Renal cortical epithelial cell (primary cell): Measurements from ENCODE around the gene GIPR. TPM values are rescaled to one million over a fixed set of nuclear protein-coding genes. Genes with fewer than 3 reads are reported as not detected.
"Not testable (repeated sequence)": the region's sequence is repeated elsewhere in the genome, so short reads cannot be mapped to it uniquely, and the experiment has no call there.

Source experiments
- DNase-seq: peaks from one replicate; pipeline ENCODE4 v3.0.0-alpha.2; 2011; ENCODE audit warnings: low read depth
- total RNA-seq: library from RNA; depleted of rRNA; stranded (reverse); fragments of >200 nt; gene quantifications from 2 replicates; pipeline ENCODE4 v1.2.3, GENCODE V29; 2014

GIPR gene
- total RNA-seq, 1 donor from 2014 or later, result 0.50 TPM

DNA sequence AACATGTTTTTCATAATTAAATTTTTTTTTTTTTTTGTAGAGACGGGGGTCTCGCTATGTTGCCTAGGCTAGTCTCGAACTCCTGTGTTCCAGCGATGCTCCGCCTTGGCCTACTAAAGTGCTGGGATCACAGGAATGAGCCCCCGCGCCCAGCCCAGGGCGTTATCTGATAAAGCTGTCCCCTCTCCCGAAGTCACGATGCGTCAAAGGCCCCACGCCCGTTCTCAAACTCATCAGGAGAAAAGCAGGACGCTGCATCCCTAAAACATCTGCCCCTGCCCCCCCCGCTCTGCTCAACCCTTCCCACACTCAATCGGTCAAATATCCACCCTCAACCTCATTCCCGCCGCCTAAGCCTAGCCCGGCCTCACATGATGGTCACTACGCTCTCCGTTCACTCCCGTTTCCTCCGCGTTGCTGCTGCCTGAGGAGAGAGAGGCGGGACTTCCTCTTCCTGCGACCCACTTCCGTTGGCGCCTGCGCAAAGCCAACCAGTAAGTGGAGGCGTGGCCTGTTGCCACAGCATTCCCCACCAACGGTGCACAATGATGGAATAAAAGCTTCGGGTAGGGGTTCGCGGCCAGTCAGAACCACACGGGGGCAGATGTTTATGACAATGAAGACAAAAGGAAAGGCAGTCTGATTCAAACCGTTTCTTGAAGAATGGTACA is 23.6 kb downstream of the GIPR start, which contains the start of gene SNRPD2:
Gene SNRPD2, minus strand, starts transcription at position 438 of the 671 bp plus-strand sequence. Its CDS starts 65 bp downstream, at position 373.
- DNase-seq, result peak; percentile 87

- peak; percentile 99 for DNase-seq
These were observed 24.4 kb downstream of the GIPR start, which contains the start of gene QPCTL for GRCh38 chr19:45692187-45693105. Gene QPCTL, plus strand, starts transcription at chr19:45692666. Its CDS starts 38 bp downstream, at chr19:45692704.

DNA sequence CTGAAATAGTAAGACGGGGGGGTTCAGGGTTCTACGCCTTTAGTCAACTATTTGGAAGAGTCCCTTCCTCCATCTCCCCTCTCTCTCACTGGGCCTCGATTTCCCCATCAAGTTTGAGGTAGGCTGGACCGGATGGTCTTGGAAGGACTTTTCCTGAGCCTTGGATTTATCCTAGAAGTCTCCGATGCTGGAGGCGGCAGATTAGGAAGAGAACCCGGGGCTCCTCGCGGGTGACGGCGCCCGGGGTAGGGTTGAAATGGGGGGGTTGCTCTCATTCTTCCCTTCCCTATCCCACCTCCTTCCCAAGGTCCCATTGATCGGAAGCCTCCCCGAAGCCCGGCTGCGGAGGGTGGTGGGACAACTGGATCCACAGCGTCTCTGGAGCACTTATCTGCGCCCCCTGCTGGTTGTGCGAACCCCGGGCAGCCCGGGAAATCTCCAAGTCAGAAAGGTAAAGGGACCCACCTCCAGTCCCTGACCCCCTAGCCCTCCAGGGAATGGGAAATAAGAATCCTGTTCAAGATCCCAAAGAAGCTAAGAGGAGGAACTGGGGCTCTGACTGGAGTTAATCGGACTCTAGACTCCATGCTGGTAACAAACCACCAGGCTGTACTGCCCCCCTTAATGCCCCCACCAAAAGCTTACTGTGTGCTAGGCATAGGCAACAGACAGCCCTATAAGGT is 25.2 kb downstream of the GIPR start:
- DNase-seq, result peak; percentile 33

- DNase-seq, result no peak
These were observed 33.7 kb downstream of the GIPR start for GRCh38 chr19:45701676-45702075.

DNA sequence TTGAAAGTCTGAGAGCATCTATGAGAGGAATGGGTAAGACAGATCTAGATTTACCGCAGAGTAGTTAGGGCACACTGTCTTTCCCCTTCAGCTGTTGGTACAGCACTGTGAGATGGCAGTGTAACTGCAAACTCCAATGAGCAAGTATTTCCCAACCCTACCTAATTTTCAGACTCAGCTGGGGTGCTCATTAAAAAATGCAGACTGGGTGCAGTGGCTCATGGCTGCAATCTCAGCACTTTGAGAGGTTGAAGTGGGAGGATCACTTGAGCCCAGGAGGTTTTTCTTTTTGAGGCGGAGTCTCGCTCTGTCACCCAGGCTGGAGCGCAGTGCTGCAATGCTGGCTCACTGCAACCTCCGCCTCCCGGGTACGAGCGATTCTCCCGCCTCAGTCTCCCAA is 37.1 kb downstream of the GIPR start:
- no peak for DNase-seq

DNA sequence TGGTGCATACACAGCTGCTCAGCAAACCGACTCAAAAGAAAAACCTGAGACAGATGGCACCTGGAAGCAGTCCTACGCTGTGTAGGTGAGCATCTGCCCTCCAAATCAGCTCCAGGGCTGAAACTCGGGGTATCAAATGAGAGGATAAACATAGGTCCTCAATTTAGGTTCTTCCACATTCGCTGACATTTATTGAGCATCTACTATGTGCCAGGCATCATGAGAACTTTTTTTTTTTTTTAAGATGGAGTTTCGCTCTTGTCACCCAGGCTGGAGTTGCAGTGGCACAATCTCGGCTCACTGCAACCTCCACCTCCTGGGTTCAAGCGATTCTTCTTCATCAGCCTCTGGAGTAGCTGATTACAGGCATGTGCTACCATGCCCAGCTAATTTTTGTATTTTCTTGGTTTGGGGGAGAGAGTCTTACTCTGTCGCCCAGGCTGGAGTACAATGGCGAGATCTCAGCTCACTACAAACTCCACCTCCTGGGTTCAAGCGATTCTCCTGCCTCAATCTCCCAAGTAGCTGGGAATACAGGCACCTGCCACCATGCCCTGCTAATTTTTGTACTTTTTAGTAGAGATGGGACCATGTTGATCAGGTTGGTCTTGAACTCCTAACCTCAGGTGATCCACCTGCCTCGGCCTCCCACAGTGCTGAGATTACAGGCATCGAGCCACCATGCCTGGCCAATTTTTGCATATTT is 37.8 kb downstream of the GIPR start:
- DNase-seq, result no peak

GRCh38 chr19:45710356-45711130 is 42.5 kb downstream of the GIPR start:
- no peak for DNase-seq

DNA sequence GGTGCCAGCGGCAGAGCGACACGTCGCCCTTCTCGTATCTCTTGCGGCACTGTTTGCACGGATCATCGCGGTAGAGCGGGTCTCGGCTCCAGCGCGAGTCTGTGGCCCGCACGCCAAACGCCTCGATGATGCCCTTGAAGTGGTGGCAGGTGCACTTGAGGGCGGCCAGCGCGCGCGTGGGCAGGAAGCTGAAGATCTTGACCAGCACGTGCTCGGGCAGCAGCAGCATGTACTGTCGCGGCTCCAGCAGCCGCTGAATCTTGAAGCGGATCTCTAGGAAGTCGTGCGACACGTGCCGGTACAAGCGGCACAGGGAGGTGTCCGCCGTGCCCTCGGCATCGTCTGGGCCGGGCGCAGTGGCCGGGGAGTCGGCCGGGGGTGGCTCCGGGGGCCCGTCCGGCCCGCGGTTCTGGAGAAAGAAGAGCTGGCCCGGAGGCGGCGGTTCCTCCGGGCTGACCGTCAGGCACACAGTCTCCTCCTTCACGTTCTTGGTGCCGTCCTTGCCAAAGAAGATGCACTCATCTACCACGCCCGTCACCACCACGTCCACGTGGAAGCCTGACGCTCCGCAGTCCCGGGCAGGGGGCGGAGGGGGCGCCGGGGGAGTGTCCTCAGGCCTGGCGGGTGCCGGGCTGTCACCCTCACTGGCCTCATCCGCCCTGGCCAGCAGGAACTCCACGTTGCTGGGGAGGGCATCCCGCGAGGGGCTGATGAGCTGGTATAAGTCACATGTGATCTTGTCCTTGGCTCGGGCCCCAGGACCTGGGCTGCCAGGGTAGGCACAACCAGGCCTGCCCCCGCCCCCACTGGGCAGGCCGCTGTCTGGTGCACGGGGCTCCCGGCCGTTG is 44.1 kb downstream of the GIPR start:
- DNase-seq, result no peak

DNA sequence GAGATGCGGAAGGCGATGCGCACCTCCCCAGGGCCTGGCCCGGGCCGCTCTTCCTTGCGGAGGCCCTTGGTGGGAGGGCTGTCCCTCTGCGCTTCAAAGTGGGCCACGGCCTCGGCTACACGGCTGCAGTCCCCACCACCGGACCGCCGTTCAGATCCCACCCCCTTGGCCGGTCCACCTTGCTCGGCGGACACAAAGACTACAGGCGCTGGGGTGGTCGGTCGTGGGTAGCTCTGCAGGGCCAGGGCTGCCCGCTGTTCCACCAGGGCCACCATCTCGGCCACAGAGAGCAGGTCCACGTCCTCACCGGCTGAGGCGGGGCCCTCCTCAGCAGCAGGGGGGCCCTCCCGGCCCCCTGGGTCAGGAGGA is 44.7 kb downstream of the GIPR start:
- no peak for DNase-seq

- no peak for DNase-seq
These were observed 45.1 kb downstream of the GIPR start for GRCh38 chr19:45713141-45713540.

DNA sequence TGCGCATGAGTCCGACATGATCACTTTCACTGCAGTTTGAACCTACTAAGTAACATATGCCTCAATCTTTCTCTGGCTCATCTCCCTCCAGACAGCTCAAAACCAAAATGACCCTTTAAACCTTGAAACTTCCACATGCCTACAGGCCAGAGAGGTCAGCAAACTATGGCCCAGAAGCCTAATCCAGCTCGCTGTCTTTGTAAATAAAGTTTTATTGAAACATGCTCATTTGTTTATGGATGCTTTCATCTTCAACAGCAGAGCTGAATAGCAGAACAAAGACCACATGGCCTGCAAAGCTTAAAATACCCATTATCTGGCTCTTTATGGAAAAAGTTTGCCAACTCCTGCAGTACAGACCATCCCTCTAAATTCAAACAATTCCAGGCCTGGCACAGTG is 47.1 kb downstream of the GIPR start:
- no peak for DNase-seq

- DNase-seq, result peak; percentile 38
These were observed 48.5 kb downstream of the GIPR start for GRCh38 chr19:45716359-45717130.

- DNase-seq, result peak; percentile 99
These were observed 49.3 kb downstream of the GIPR start for GRCh38 chr19:45717131-45717982.

DNA sequence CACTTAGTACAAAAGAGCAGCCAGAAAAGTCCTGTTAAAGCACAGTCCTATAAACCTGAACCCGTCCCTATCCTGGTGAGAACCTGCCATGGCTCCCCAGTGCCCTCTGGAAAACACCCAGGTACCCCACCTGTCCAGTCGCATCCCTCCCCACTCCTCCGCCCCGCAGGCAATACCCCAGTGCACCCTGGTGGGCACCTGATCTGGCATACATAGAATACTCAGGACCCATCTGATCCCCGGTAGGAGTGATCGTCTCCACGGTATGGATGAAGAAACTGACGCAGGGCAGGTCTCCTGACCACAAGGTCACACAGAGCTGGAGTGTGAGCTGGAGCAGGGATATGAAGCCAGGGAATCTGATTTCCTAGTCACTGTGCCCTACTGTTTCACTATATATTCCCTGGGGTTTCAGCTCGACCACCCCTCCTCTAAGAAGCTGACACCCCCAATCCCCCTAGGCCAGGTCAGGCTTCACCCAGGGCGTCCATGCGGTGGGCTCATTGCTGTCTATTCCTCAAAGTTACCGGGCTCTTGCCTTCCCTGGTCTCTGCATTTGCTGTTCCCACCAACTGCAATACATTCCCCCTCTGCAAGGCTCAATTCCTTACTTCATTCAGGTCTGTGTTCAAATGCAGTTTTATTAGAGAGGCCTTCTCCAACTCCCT is 50.1 kb downstream of the GIPR start:
- DNase-seq, result no peak

- DNase-seq, result not testable (repeated sequence)
These were observed 52.0 kb downstream of the GIPR start for GRCh38 chr19:45720065-45720464.

DNA sequence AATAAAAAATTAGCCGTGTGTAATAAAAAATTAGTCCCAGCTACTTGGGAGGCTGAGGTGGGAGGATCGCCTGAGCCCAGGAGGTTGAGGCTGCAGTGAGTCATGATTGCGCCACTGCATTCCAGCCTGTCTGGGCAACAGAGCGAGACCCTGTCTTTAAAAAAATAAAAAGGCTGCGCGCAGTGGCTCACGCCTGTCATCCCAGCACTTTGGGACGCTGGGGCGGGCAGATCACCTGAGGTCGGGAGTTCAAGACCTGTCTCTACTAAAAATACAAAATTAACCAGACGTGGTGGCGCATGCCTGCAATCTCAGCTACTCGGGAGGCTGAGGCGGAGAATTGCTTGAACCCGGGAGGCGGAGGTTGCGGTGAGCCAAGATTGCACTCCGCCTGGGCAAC is 60.7 kb downstream of the GIPR start:
- not testable (repeated sequence) for DNase-seq

DNA sequence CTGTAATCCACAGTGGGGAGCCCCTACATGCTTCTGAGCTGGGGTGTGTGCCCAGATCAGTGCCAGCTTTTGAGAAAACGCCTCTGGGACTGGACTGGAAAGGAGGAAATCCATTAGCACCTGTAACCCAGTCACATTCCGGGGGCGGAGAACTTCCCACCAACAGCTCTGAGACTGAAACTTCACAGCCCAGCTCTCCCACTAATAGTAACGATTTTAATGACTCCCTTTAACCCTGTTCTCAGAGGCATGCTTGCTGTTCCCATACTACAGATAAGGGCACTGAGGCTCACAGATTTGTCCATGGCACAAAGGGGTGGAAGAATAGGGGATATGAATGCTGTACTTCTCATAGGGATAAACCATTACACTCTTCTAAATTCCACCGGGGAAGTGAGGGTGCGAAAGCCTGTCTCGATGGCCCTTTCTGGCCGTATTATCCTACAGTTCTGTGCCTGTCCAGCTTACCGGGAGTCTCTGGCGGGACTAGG is 61.8 kb downstream of the GIPR start:
- peak; percentile 76 for DNase-seq
